ENCODE measurements around the gene MFSD8. TPM values are rescaled to one million over a fixed set of nuclear protein-coding genes. Genes with fewer than 3 reads are reported as not detected.
A peak's percentile ranks its signal among the peaks of the same experiment; 100 is the strongest.

Gene MFSD8
- total and polyA plus RNA-seq, 2 of the 4 experiments (the other 2 are of a cell fraction) = 8.8 to 36.7 TPM

GRCh38 chr4:127888559-127888958, 76.4 kb downstream of the MFSD8 start:
- Histone ChIP-seq H3K4me1 (ENCODE audit: control insufficient read depth, insufficient read depth, low read length) (peaks cover 4% of the 10 kb centered on the region), H3K4me2 (ENCODE audit: low read depth, low read length) (no peak overlapping the region), H2BK5ac (ENCODE audit: low read depth, low read length, poor library complexity, severe bottlenecking) (no peak overlapping the region), H3K18ac (ENCODE audit: low read depth, low read length) (no peak overlapping the region), H2BK120ac (ENCODE audit: low read depth, low read length) (no peak overlapping the region), H3K9me3 (ENCODE audit: control insufficient read depth, insufficient read depth, low read length) (no peaks in the 10 kb centered on the region), H3K4me3 (ENCODE audit: insufficient read depth, low read depth, low read length) (no peak overlapping the region), H2AK9ac (replicated peaks; ENCODE audit: low read depth, low read length, poor library complexity) (no peak overlapping the region), H3K56ac (ENCODE audit: extremely low read depth, insufficient read depth, low read length) (no peak overlapping the region), H2AK5ac (ENCODE audit: low read depth, low read length) (no peak overlapping the region), H3K23ac (ENCODE audit: low read depth, low read length) (no peak overlapping the region), H3K4ac (ENCODE audit: low read depth, low read length) (no peak overlapping the region), H3K9me1 (ENCODE audit: insufficient read depth, low read length) (no peaks in the 10 kb centered on the region; the same call in 1 of the 2 replicates), H3K14ac (replicated peaks; ENCODE audit: low read depth, low read length) (no peak overlapping the region), H3K79me1 (ENCODE audit: low read depth in 1 of 2, low read length in 2 of 2) (peaks cover 13 to 21% of the 10 kb centered on the region in 2 experiments; a peak in 3 of 4 replicates), H3K27ac (ENCODE audit: insufficient read depth, low read length) (no peak overlapping the region), H4K20me1 (ENCODE audit: insufficient read depth, low read length) (no peaks in the 10 kb centered on the region), H2BK15ac (ENCODE audit: low read depth, low read length) (no peak overlapping the region), H3K27me3 (ENCODE audit: control insufficient read depth, insufficient read depth, low read length) (no peaks in the 10 kb centered on the region), H4K91ac (ENCODE audit: insufficient read depth, low read depth, low read length) (no peak overlapping the region), H3K9ac (ENCODE audit: low read depth, low read length) (no peak overlapping the region), H3K36me3 (ENCODE audit: control insufficient read depth, insufficient read depth, low read length) (peaks cover 3% of the 10 kb centered on the region; the same call in 1 of the 2 replicates), H4K8ac (ENCODE audit: low read depth in 2 of 2, low read length in 2 of 2) (0 out of 4 replicates have a peak overlapping the region, but pooled peaks of 1 of the 2 experiments have one; percentile 33), H2BK20ac (ENCODE audit: low read depth, low read length) (no peak overlapping the region), H4K5ac (ENCODE audit: low read depth, low read length) (no peak overlapping the region), H2AFZ (replicated peaks; ENCODE audit: low read length, poor library complexity) (no peak overlapping the region)
- intact Hi-C loops (cut with micrococcal nuclease) (no loop called here), dilution Hi-C loops (cut with HindIII; ENCODE audit: low sequenced_read_pairs, unreplicated experiment) (no loop called here), in situ Hi-C loops (cut with MboI; ENCODE audit: low sequenced_read_pairs) (no loop called here)
- ATAC-seq (ENCODE audit: low read depth) (no peak), DNase-seq (no peak)
- TF ChIP-seq RFX5 (IDR thresholded peaks at IDR 0.05; ENCODE audit: low read depth, low read length) (no peak), POLR2A (IDR thresholded peaks at IDR 0.05; ENCODE audit: low read depth, low read length) (no peak), BHLHE40 (IDR thresholded peaks at IDR 0.05; ENCODE audit: low read depth, low read length) (no peak), RAD21 (IDR thresholded peaks at IDR 0.05; ENCODE audit: low read length) (no peak), NFE2L2 (IDR thresholded peaks at IDR 0.05; ENCODE audit: low read depth, low read length) (no peak), RCOR1 (IDR thresholded peaks at IDR 0.05; ENCODE audit: insufficient replicate concordance, low read length) (no peak), CEBPB (IDR thresholded peaks at IDR 0.05; ENCODE audit: low read depth, low read length) (no peak), MXI1 (IDR thresholded peaks at IDR 0.05; ENCODE audit: borderline replicate concordance, low read depth, low read length) (no peak), MAZ (IDR thresholded peaks at IDR 0.05; ENCODE audit: borderline replicate concordance, low read depth, low read length) (no peak), ELK1 (IDR thresholded peaks at IDR 0.05; ENCODE audit: borderline replicate concordance, low read depth, low read length) (no peak), CTCF (conservative IDR thresholded peaks at IDR 0.05; ENCODE audit: low read depth, low read length) (no peak)
- BruUV-seq (replicated peaks) = no TSS peak
- CTCF ChIA-PET = no interaction called here
- WGBS, 2 experiments (ENCODE audit: extremely low coverage in 2 of 2, insufficient read length in 1 of 2) = no CpG with 5 or more reads among the region's 1 CpG
- POLR2A ChIA-PET (ENCODE audit: unreplicated experiment) = interaction anchor here (0.6 kb wide), 1 partner anchor 9 kb away, joined by 3 read pairs; no protein-coding TSS in a partner anchor

Measured in IMR-90 (cell line).